Fibroblast of upper back skin (primary cell): ENCODE measurements around the gene INPP5J.
"Not testable (repeated sequence)": the region's sequence is repeated elsewhere in the genome, so short reads cannot be mapped to it uniquely, and the experiment has no call there.

Experiments used
- DNase-seq: peaks from one replicate; pipeline ENCODE4 v3.0.0-alpha.2; 2013

The INPP5J gene

DNA sequence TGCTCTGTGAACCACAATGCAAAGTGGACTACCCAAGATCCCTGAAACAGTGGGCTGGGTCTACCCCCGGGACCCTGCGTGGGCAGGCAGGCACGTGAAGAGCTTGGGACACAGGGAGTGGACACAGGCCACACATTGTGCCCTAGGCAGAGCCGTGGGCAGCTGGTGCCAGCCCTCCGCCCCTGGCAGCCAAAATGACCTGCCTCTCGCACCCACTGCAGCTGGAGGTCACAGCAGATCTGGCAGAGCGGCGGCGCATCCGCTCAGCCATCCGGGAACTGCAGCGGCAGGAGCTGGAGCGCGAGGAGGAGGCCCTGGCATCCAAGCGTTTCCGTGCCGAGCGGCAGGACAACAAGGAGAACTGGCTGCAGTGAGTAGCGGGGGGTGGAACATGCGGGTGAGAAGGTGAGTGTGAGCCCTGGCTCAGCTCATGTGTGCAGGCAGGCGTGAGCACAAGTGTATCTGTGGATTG is 35.0 kb upstream of the INPP5J start:
- no peak for DNase-seq

- no peak for DNase-seq
Measured at GRCh38 chr22:31088233-31088986, 34.4 kb upstream of the INPP5J start.

DNA sequence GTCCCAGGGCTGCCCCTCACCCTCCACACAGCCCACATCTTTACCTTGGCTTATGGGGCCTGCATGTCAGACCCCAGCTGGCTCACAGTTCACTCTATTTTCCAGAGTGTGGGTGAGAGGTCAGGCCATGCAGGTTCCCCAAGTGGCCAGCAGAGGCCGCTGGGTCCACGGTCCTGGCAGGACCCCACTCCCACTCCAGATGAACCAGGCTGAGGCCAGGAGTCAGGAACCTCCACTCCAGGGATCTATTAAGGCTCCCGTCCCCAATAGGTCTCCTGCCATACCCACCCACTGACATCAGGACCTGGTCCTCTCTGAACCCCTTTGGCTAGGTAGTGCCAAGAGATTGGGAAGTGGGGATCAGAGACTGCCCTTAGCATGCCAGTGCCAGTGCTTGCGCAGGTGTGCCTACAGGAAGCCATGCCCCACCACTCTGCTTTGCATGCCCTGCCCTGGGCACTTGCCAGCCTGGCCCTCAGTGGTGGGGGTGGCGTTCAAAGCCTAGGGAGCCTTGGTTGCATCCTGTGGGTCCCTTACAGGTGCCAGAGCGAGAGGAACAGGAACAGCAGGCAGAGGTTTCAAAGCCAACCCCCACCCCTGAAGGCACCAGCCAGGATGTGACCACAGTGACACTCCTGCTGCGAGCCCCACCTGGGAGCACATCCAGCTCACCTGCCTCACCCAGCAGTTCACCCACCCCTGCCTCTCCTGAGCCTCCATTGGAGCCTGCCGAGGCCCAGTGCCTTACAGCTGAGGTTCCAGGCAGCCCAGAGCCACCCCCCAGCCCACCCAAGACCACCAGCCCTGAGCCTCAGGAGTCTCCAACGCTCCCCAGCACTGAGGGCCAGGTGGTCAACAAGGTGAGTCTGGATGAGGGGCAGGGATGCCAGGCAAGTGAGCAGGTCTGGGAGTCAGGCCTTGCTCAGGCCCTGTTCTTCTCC is 33.3 kb upstream of the INPP5J start:
- no peak for DNase-seq

DNA sequence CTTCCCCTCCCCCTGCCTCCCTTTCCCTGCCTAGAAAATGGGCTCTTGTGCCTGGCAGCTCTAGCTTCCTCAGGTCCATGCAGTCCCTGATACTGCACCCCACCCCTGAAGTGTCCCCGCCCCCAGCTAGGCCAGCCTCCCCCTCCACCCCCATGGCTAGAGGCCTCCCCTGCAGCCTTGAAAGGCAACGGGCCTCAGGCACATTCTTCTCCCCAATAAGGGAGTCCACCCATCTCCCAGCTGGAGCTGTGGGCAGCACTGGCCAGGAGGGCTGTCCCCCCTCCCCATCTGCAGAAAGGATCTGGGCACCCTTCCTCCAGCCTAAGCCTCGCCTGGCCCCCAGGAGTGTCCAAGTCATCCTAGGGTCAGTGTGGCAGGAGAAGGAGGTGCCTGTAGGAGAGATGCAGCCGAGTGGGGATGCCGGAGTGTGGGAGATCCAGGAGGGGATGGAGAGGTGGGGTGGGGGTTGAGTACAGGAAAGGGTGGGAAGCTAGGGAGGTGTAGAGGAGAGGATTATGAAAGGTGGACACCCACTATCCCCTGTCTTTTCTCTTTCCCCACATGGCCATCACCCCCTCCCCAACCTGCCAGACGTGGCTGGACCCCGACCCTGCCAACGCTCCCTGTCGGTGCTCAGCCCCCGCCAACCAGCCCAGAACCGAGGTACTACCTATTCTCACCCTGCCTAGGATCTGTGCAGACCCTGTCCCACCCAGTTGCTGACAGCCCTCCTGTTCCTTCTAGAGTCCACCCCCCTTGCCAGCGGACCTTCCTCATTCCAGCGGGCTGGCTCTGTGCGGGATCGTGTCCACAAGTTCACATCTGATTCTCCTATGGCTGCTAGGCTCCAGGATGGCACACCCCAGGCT is 32.3 kb upstream of the INPP5J start:
- DNase-seq = no peak

- DNase-seq = no peak
Measured at GRCh38 chr22:31091106-31091975, 31.4 kb upstream of the INPP5J start.

- no peak for DNase-seq
Measured at GRCh38 chr22:31092161-31092560, 30.6 kb upstream of the INPP5J start.

DNA sequence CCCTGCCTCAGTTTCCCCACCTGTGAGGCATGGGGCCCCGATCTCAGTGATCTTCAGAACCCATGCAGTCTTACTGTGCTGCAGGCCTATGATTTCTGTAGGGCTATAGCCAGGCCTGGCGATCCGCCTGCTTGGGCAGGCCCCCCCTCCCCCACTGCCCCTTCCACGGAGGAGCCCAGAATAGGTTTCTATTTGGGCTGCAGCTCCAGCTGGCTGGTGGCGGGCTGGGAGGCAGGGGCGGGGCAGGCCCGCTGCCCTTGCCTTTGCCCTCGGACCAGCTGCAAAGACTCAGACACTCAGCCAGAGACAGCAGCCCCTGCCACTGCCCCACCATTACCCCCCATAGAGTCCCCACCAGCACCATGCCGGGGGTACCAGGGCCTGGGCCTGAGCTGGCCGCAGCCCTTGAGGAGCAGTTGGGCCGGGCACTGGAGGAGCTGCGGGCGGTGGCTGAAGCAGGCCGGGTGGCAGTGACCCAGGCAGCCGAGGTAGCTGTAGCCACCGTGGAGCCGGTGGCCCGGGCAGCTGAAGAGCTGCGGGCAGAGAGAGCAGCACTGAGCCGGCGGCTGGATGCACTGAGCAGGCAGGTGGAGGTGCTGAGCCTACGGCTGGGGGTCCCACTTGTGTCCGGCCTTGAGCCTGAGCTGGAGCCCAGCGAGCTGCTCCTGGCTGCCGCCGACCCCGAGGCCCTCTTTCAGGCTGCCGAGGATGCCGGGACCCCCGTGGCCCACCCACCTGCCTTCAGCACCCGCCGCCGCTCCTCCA is 29.5 kb upstream of the INPP5J start:
- no peak for DNase-seq

GRCh38 chr22:31094021-31094551 is 28.7 kb upstream of the INPP5J start:
- DNase-seq = no peak

- no peak for DNase-seq
Measured at GRCh38 chr22:31094741-31095140, 28.0 kb upstream of the INPP5J start.

DNA sequence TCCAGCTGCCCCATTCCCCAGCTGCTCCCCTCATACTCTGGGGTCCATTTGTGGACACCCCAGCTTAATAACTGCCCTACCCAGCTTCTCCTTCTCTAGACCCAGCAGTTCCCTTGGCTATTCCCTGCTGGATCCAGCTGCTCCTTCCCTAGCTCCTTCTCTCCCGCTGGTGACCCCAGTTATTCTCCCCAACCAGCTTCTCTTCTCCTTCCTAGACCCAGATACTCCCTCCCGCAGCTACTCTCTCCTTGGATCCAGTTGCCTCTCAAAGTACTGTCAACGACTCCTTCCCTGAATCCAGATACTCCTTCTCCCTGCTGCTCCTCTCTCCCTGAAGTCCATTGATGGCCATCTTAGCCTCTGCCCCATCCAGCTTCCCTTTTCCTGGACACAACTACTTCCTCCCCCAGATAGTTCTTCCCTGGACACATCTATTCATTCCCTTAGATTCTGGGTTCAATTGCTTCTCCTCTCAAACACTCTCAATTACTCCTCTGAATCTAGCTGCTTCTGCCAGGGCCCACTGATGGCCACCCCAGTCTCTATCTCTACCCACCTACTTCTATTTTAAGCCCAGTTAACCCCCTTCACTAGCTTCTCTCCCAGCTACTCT is 27.0 kb upstream of the INPP5J start:
- DNase-seq = no peak

- DNase-seq = no peak
Measured at GRCh38 chr22:31096657-31097279, 26.0 kb upstream of the INPP5J start.

- not testable (repeated sequence) for DNase-seq
Measured at GRCh38 chr22:31097539-31097938, 25.2 kb upstream of the INPP5J start.

DNA sequence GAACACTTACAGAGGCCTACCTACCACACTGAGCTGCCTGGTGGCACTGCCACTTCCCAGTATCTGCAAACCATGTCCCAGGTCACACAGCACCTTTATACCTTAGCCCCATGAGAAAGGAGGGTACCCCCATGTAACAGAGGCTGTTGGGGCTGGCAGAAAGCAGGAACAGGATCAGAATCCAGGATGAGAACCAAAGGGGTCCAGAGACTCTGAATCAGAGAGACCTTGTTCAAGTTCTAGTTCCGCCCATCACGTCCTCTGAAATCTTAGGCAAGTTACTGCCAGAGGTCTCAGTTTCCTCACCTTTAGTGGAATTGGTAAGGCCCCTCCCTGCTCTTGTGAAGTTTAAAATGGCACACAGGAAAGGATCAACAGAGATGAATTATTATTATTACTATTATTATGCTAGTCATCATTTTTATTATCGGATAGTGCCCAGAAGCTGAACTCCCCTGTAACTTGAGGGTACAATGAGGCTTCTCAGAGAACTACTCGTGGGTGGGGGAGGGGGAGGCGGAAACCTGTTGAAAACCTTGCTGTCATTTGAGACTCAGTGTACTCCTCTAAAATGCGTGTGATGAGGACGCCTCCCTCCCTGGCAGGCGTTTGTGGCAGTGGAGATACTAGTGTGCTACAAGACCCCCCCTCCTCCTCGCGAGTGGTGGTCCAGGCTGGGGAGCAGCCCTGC is 24.7 kb upstream of the INPP5J start:
- no peak for DNase-seq

DNA sequence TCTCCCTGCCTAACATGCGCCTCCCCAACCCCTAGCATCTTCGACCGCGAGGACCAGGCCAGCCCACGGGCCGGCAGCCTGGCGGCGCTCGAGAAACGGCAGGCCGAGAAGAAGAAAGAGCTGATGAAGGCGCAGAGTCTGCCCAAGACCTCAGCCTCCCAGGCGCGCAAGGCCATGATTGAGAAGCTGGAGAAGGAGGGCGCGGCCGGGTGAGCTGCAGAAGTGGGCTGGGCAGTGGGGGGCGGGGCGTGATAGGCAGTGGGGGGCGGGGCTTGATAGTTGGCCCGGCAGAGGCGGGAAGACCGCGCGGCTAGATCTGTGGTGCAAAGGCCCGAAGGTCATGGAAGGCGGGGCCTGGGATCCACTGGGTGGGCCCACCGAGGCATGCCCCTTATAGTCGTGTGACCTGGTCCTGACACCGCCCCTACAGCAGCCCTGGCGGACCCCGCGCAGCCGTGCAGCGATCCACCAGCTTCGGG is 24.1 kb upstream of the INPP5J start:
- no peak for DNase-seq

- DNase-seq = no peak
Measured at GRCh38 chr22:31099386-31099785, 23.4 kb upstream of the INPP5J start.

DNA sequence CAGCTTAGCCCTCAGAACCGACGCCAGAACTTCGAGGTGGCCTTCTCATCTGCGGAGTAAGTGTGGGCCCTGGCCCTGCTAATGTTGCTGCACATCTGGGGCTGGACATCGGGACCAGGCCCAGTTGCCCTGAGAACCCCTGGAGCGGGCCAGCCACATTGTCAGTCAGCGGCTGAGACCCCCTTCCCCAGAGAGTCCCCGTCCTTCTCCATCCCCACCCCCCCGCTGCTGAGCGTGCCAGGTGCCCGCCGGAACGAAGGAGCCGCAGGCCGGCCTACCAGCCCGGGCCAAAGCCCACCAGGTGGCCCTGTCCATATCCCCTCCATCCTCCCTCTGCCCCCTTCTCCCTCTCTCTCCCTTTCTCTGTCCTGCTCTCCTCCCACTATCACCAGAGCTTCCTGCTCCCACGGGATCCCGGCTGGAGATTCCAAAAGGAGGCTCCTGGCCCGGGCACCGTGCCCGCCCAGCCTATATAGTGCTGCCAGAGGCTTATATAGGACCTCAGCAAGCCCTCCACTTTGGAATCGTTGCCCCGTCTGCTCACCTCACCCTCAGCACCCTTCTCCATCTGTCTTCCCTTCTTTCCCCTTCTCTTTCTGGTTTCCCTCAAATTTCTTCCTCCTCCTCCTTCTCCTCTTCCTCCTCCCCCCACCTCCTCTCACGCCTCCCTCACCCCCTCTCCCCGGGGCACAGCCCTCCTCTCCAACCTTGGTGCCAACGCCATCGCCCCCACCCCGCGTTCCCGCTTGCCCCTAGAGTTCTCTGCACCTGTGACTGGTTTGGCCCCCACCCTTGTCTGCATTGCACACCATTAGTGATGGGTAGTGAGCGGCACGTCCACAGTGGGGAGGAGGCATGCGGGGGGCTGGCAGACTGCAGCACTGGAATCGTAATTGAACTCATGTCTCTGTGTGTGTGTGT is 22.7 kb upstream of the INPP5J start:
- no peak for DNase-seq

- DNase-seq = no peak
Measured at GRCh38 chr22:31100762-31101525, 21.8 kb upstream of the INPP5J start.
